ENCODE data around the gene MAGI2.

MAGI2 gene

DNA sequence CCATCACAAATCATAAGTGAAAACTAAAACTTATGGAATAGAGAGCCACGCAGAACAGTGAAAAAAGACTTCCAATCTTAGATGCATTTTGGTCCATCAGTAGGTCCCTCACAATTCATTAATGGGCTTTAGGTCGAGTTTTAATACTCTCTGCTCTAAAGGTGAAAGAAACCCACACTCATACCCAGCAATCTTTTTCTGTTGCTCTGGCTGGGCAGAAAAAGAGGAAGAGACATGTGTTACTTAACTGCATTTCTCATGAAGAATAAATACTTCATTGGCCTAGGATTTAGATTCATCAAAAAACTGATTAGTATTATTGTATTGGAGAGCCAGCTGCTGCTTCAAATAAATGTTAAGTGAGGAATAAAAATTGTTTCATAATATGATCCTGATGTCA lies 1009.2 kb downstream of the MAGI2 start:
- Histone ChIP-seq H3K27me3 (ENCODE audit: control insufficient read depth in 5 of 5, insufficient read depth in 4 of 5, low read length in 5 of 5) (no peaks in the 10 kb centered on the region), H3K9me3 (ENCODE audit: control insufficient read depth in 5 of 5, low read length in 5 of 5) (no peaks in the 10 kb centered on the region), H3K4me3 (ENCODE audit: low read depth in 1 of 5, low read length in 5 of 5) (no peak overlapping the region), H3K36me3 (ENCODE audit: control insufficient read depth in 5 of 5, insufficient read depth in 5 of 5, low read length in 5 of 5) (no peaks in the 10 kb centered on the region), H3K9ac (ENCODE audit: low read length in 5 of 5) (no peak overlapping the region), H3K4me1 (ENCODE audit: control insufficient read depth in 5 of 5, insufficient read depth in 5 of 5, low read length in 5 of 5) (no peaks in the 10 kb centered on the region), H3K27ac (ENCODE audit: low read depth, low read length) (no peak overlapping the region)

DNA sequence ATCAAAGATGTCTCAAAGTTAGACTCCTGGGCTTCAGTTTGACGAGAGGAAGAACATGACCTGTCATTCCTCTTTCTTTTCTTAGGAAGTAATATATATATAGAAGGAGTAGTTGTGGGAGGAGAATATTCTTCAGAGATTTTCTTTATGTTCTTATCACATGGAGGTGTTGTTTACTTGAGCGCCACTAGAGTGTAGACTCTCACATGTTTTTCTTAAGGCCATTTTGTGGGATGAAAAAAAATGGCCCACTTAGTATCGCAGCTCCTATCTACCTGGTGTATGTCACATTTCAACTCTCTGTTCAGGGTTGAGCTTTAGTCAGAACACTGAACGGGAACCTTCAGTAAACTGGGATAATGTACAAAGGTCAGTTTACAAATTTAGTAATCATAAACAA lies 1009.7 kb downstream of the MAGI2 start:
- no peaks in the 10 kb centered on the region for H3K9me3 ChIP-seq (ENCODE audit: control insufficient read depth in 5 of 5, low read length in 5 of 5)
- no peaks in the 10 kb centered on the region for H3K4me1 ChIP-seq (ENCODE audit: control insufficient read depth in 5 of 5, insufficient read depth in 5 of 5, low read length in 5 of 5)
- H3K4me3 ChIP-seq (ENCODE audit: low read depth in 1 of 5, low read length in 5 of 5) = no peak overlapping the region
- no peak overlapping the region for H3K9ac ChIP-seq (ENCODE audit: low read length in 5 of 5)
- no peaks in the 10 kb centered on the region for H3K27me3 ChIP-seq (ENCODE audit: control insufficient read depth in 5 of 5, insufficient read depth in 4 of 5, low read length in 5 of 5)
- H3K36me3 ChIP-seq (ENCODE audit: control insufficient read depth in 5 of 5, insufficient read depth in 5 of 5, low read length in 5 of 5) = no peaks in the 10 kb centered on the region
- H3K27ac ChIP-seq (ENCODE audit: low read depth, low read length) = no peak overlapping the region

GRCh38 chr7:78441737-78442136 lies 1011.7 kb downstream of the MAGI2 start:
- no peak overlapping the region for H3K27ac ChIP-seq (ENCODE audit: low read depth, low read length)
- H3K36me3 ChIP-seq (ENCODE audit: control insufficient read depth in 5 of 5, insufficient read depth in 5 of 5, low read length in 5 of 5) = no peaks in the 10 kb centered on the region
- H3K9ac ChIP-seq (ENCODE audit: low read length in 5 of 5) = no peak overlapping the region
- H3K4me3 ChIP-seq (ENCODE audit: low read depth in 1 of 5, low read length in 5 of 5) = no peak overlapping the region
- peaks cover 0 to 12% (median 0%) of the 10 kb centered on the region in 5 donors for H3K4me1 ChIP-seq (ENCODE audit: control insufficient read depth in 5 of 5, insufficient read depth in 5 of 5, low read length in 5 of 5)
- no peaks in the 10 kb centered on the region for H3K27me3 ChIP-seq (ENCODE audit: control insufficient read depth in 5 of 5, insufficient read depth in 4 of 5, low read length in 5 of 5)
- H3K9me3 ChIP-seq (ENCODE audit: control insufficient read depth in 5 of 5, low read length in 5 of 5) = no peaks in the 10 kb centered on the region

DNA sequence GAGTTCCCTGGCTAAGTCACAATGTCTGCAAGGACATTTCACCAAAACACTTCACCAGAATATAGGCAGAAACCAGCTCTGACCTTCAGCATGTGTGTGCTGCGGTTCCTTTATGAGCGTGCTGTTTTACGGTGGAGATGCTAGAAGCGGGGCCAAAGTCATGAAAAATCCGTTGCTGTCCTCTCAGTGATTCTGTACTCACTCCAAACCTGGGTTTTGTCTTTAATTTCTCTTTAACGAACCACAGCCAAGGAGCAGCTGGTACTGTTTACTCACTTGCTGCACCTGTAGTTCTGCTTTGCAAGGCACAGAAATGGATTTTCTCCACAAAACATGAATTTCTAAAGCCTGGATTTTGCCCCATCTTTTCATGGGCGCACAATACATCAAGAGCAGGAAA lies 1015.0 kb downstream of the MAGI2 start:
- no peaks in the 10 kb centered on the region for H3K36me3 ChIP-seq (ENCODE audit: control insufficient read depth in 5 of 5, insufficient read depth in 5 of 5, low read length in 5 of 5)
- H3K27ac ChIP-seq (ENCODE audit: low read depth, low read length) = no peak overlapping the region
- peaks cover 0 to 14% (median 0%) of the 10 kb centered on the region in 5 donors for H3K4me1 ChIP-seq (ENCODE audit: control insufficient read depth in 5 of 5, insufficient read depth in 5 of 5, low read length in 5 of 5)
- H3K9ac ChIP-seq (ENCODE audit: low read length in 5 of 5) = no peak overlapping the region
- no peaks in the 10 kb centered on the region for H3K27me3 ChIP-seq (ENCODE audit: control insufficient read depth in 5 of 5, insufficient read depth in 4 of 5, low read length in 5 of 5)
- H3K9me3 ChIP-seq (ENCODE audit: control insufficient read depth in 5 of 5, low read length in 5 of 5) = no peaks in the 10 kb centered on the region
- no peak overlapping the region for H3K4me3 ChIP-seq (ENCODE audit: low read depth in 1 of 5, low read length in 5 of 5)

DNA sequence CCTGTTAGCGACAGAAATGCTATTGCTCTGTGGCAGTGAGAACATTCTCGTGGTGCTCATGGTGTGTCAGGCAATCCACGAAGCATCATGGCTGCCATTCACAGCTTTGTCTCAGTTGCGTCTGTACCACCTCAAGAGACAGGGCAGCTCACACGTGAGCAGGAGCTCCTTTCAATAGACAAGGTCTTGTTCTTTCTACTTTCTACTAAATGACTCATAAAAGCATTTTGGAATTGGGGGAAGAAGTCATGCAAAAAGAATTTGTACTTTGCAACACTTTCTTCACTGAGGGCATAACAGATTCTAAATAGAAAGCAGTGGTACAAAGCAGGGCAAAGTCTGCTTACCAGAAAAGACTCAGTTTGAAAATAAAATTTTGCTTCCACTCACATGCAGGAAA lies 1016.3 kb downstream of the MAGI2 start:
- H3K4me3 ChIP-seq (ENCODE audit: low read depth in 1 of 5, low read length in 5 of 5) = no peak overlapping the region
- H3K36me3 ChIP-seq (ENCODE audit: control insufficient read depth in 5 of 5, insufficient read depth in 5 of 5, low read length in 5 of 5) = no peaks in the 10 kb centered on the region
- H3K4me1 ChIP-seq (ENCODE audit: control insufficient read depth in 5 of 5, insufficient read depth in 5 of 5, low read length in 5 of 5) = peaks cover 0 to 14% (median 0%) of the 10 kb centered on the region in 5 donors
- no peak overlapping the region for H3K27ac ChIP-seq (ENCODE audit: low read depth, low read length)
- no peak overlapping the region for H3K9ac ChIP-seq (ENCODE audit: low read length in 5 of 5)
- no peaks in the 10 kb centered on the region for H3K9me3 ChIP-seq (ENCODE audit: control insufficient read depth in 5 of 5, low read length in 5 of 5)
- no peaks in the 10 kb centered on the region for H3K27me3 ChIP-seq (ENCODE audit: control insufficient read depth in 5 of 5, insufficient read depth in 4 of 5, low read length in 5 of 5)

DNA sequence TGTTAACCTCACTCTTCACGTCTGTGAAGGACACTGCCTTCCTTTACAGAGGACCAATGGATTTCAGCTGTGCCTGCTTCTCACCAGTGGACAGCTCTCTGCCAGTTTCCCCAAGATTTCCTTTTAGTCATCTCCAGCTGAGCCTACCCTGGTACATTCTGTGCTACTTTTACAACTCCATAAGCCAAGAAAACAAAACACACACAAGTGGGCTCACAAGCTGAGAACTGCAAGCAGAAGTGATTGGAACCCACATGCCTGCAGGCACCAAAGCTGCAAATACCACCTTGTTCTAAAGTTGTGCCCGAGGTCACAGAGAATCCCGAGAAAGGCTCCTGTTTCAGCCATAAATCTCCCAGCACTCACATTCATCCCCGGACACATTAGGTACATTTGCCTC lies 1018.1 kb downstream of the MAGI2 start:
- Histone ChIP-seq H3K27me3 (ENCODE audit: control insufficient read depth in 5 of 5, insufficient read depth in 4 of 5, low read length in 5 of 5) (no peaks in the 10 kb centered on the region), H3K36me3 (ENCODE audit: control insufficient read depth in 5 of 5, insufficient read depth in 5 of 5, low read length in 5 of 5) (no peaks in the 10 kb centered on the region), H3K4me1 (ENCODE audit: control insufficient read depth in 5 of 5, insufficient read depth in 5 of 5, low read length in 5 of 5) (peaks cover 0 to 14% (median 0%) of the 10 kb centered on the region in 5 donors), H3K9me3 (ENCODE audit: control insufficient read depth in 5 of 5, low read length in 5 of 5) (no peaks in the 10 kb centered on the region), H3K27ac (ENCODE audit: low read depth, low read length) (no peak overlapping the region), H3K9ac (ENCODE audit: low read length in 5 of 5) (no peak overlapping the region), H3K4me3 (ENCODE audit: low read depth in 1 of 5, low read length in 5 of 5) (no peak overlapping the region)

DNA sequence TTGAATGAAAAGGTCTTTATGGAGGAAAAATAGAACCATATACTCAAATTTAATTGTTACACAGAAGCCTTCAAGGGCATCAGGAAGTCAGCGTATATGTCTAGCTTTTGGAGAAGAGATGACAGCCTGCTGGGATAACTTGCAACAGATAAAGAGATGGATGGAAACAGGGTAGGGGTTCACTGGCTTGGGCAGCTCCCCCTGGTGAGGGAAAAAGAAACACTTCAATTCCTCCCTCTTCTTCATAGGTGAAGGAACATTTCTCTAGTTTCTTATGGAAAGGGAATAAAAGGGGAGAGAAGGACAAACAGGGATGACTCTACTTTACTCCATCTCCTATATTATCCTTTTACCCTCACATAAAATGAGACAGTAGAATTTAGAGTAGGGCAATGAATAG lies 1019.2 kb downstream of the MAGI2 start:
- H3K36me3 ChIP-seq (ENCODE audit: control insufficient read depth in 5 of 5, insufficient read depth in 5 of 5, low read length in 5 of 5) = no peaks in the 10 kb centered on the region
- H3K9me3 ChIP-seq (ENCODE audit: control insufficient read depth in 5 of 5, low read length in 5 of 5) = no peaks in the 10 kb centered on the region
- H3K4me3 ChIP-seq (ENCODE audit: low read depth in 1 of 5, low read length in 5 of 5) = no peak overlapping the region
- peaks cover 0 to 14% (median 0%) of the 10 kb centered on the region in 5 donors for H3K4me1 ChIP-seq (ENCODE audit: control insufficient read depth in 5 of 5, insufficient read depth in 5 of 5, low read length in 5 of 5)
- H3K27ac ChIP-seq (ENCODE audit: low read depth, low read length) = no peak overlapping the region
- H3K9ac ChIP-seq (ENCODE audit: low read length in 5 of 5) = no peak overlapping the region
- H3K27me3 ChIP-seq (ENCODE audit: control insufficient read depth in 5 of 5, insufficient read depth in 4 of 5, low read length in 5 of 5) = no peaks in the 10 kb centered on the region

- Histone ChIP-seq H3K36me3 (ENCODE audit: control insufficient read depth in 5 of 5, insufficient read depth in 5 of 5, low read length in 5 of 5) (no peaks in the 10 kb centered on the region), H3K4me1 (ENCODE audit: control insufficient read depth in 5 of 5, insufficient read depth in 5 of 5, low read length in 5 of 5) (peaks cover 0 to 14% (median 0%) of the 10 kb centered on the region in 5 donors), H3K4me3 (ENCODE audit: low read depth in 1 of 5, low read length in 5 of 5) (no peak overlapping the region), H3K9me3 (ENCODE audit: control insufficient read depth in 5 of 5, low read length in 5 of 5) (no peaks in the 10 kb centered on the region), H3K27ac (ENCODE audit: low read depth, low read length) (no peak overlapping the region), H3K9ac (ENCODE audit: low read length in 5 of 5) (no peak overlapping the region), H3K27me3 (ENCODE audit: control insufficient read depth in 5 of 5, insufficient read depth in 4 of 5, low read length in 5 of 5) (no peaks in the 10 kb centered on the region)
These were observed 1020.0 kb downstream of the MAGI2 start for GRCh38 chr7:78433421-78433820.

DNA sequence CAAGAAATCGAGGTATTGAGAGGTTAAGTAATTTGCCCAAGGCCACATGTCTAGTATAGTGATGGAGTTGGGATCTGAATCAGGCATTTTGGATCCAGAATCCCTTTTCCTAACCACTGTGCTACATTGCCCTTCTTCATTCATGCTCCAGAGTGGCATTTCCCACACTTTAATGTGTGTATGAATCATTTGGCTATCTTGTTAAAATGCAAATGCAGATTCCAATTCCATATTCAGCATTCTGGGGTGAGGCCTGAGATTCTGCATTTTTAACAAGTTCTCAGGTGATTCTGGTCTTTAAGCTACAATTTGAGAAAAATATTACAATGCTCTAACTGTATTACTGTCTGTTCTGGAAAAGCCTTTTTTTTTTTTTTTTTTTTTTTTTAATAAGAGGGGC lies 1023.6 kb downstream of the MAGI2 start:
- H3K4me3 ChIP-seq (ENCODE audit: low read depth in 1 of 5, low read length in 5 of 5) = no peak overlapping the region
- H3K9ac ChIP-seq (ENCODE audit: low read length in 5 of 5) = no peak overlapping the region
- no peaks in the 10 kb centered on the region for H3K36me3 ChIP-seq (ENCODE audit: control insufficient read depth in 5 of 5, insufficient read depth in 5 of 5, low read length in 5 of 5)
- H3K4me1 ChIP-seq (ENCODE audit: control insufficient read depth in 5 of 5, insufficient read depth in 5 of 5, low read length in 5 of 5) = no peaks in the 10 kb centered on the region
- H3K9me3 ChIP-seq (ENCODE audit: control insufficient read depth in 5 of 5, low read length in 5 of 5) = peaks cover 0 to 2% (median 0%) of the 10 kb centered on the region in 5 donors
- H3K27ac ChIP-seq (ENCODE audit: low read depth, low read length) = no peak overlapping the region
- no peaks in the 10 kb centered on the region for H3K27me3 ChIP-seq (ENCODE audit: control insufficient read depth in 5 of 5, insufficient read depth in 4 of 5, low read length in 5 of 5)

- Histone ChIP-seq H3K4me1 (ENCODE audit: control insufficient read depth in 5 of 5, insufficient read depth in 5 of 5, low read length in 5 of 5) (no peaks in the 10 kb centered on the region), H3K36me3 (ENCODE audit: control insufficient read depth in 5 of 5, insufficient read depth in 5 of 5, low read length in 5 of 5) (no peaks in the 10 kb centered on the region), H3K9me3 (ENCODE audit: control insufficient read depth in 5 of 5, low read length in 5 of 5) (peaks cover 0 to 2% (median 0%) of the 10 kb centered on the region in 5 donors), H3K9ac (ENCODE audit: low read length in 5 of 5) (no peak overlapping the region), H3K27ac (ENCODE audit: low read depth, low read length) (no peak overlapping the region), H3K4me3 (ENCODE audit: low read depth in 1 of 5, low read length in 5 of 5) (no peak overlapping the region), H3K27me3 (ENCODE audit: control insufficient read depth in 5 of 5, insufficient read depth in 4 of 5, low read length in 5 of 5) (no peaks in the 10 kb centered on the region)
These were observed 1026.3 kb downstream of the MAGI2 start for GRCh38 chr7:78427209-78427608.

- Histone ChIP-seq H3K36me3 (ENCODE audit: control insufficient read depth in 5 of 5, insufficient read depth in 5 of 5, low read length in 5 of 5) (no peaks in the 10 kb centered on the region), H3K9me3 (ENCODE audit: control insufficient read depth in 5 of 5, low read length in 5 of 5) (peaks cover 0 to 7% (median 3%) of the 10 kb centered on the region in 5 donors), H3K27ac (ENCODE audit: low read depth, low read length) (no peak overlapping the region), H3K4me1 (ENCODE audit: control insufficient read depth in 5 of 5, insufficient read depth in 5 of 5, low read length in 5 of 5) (no peaks in the 10 kb centered on the region), H3K27me3 (ENCODE audit: control insufficient read depth in 5 of 5, insufficient read depth in 4 of 5, low read length in 5 of 5) (no peaks in the 10 kb centered on the region), H3K9ac (ENCODE audit: low read length in 5 of 5) (no peak overlapping the region), H3K4me3 (ENCODE audit: low read depth in 1 of 5, low read length in 5 of 5) (no peak overlapping the region)
These were observed 1033.5 kb downstream of the MAGI2 start for GRCh38 chr7:78420001-78420400.

Data from subcutaneous abdominal adipose tissue (tissue), 5 donors.